Superior temporal gyrus (tissue), 1 donor: ENCODE data around the gene BRD7.

ENCODE experiments used
- DNase-seq: peaks from one replicate; pipeline ENCODE4 v3.0.0-alpha.2; 2016; ENCODE audit errors: extremely low spot score

The BRD7 gene

GRCh38 chr16:50389900-50390299 lies 21.1 kb upstream of the BRD7 start:
- no peak for DNase-seq

DNA sequence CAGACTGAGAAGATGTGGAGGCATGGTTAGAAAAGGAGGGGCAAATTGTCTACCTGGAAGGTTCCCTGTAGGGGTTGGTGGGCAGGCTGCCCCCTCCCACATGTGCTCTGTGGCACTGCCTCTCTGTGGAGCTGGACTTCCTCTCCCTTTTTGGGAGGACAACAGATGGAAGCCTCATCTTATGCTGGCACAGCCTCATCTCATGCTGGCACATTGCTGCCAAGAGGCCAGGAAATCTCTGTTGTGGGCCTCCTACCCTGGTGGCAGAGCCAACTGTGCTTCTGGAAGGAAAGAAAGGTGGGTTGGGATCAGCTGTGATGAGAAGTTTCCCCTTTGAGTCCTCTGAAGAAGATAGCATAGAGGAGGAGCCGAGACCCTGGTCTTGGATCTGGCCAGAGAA lies 19.7 kb upstream of the BRD7 start:
- no peak for DNase-seq

- DNase-seq = no peak
These were observed 18.0 kb upstream of the BRD7 start for GRCh38 chr16:50386774-50387173.

GRCh38 chr16:50386139-50386538 lies 17.4 kb upstream of the BRD7 start:
- DNase-seq = no peak

DNA sequence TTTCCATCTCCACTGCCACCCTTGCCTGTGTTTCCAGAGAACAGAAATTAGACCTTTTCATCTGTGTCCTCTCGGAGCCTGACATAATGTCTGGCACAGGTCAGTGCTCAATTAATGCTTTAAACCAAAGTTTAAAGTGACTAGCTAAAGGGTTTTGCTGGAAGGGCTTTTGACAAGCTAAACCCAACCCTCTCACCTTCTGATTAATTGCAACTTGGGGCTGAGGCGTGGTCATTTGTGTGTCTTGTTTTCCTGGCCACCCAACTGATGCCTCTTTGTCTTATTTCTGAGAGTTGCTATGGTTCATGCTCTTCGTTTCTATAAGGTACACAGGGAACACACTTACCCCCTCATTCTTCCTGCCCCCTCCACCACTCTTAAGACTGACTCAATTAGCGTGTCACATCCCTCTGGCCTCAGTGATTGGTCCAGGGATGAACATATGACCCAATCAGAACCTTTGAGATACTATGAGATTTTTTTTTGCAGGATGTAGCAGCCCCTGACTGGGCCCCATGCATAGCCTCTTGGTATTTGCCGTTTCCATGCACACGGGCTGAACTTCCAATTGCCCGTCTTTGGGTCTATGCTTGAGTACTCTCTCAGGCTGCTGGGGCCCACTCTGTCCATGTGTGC lies 15.8 kb upstream of the BRD7 start:
- DNase-seq = no peak

DNA sequence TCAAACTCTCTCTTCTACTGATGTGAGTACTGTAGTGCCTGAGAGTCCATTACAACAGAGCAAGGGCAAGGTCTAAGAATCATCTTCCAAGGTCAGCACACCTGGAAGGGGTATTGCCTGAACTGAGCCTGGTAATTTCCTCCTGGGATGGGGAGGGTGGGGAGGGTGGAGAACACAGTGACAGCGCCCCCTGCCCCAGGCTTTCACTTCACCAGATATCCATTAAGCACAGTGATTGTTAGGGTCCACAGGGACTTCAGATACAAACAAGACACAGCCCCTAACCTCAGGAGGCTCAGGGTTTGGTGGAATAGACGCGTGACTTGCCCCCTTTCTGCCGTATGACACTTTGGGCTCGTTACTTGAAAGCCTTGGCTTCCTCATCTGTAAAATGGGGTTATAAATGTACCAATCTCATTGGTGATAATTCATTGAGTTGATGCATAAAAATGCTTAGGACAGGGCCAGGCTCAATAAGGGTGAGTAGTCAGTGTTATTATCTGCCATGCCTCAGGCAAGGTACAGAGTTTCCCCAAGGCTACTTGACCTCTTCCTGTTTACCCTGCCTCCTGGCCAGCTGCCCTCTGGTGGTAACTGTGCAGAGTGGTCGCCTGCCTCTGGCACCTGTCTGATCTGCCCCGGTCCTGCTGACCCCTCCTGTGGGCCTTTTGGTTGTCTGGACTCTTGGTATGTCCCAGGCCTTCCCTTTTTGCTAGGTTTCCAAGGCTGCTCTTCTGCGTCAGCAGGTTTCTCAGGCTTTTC lies 13.1 kb upstream of the BRD7 start:
- DNase-seq = no peak

GRCh38 chr16:50378417-50378816 lies 9.6 kb upstream of the BRD7 start:
- no peak for DNase-seq

GRCh38 chr16:50377001-50377400 lies 8.2 kb upstream of the BRD7 start:
- DNase-seq = no peak

DNA sequence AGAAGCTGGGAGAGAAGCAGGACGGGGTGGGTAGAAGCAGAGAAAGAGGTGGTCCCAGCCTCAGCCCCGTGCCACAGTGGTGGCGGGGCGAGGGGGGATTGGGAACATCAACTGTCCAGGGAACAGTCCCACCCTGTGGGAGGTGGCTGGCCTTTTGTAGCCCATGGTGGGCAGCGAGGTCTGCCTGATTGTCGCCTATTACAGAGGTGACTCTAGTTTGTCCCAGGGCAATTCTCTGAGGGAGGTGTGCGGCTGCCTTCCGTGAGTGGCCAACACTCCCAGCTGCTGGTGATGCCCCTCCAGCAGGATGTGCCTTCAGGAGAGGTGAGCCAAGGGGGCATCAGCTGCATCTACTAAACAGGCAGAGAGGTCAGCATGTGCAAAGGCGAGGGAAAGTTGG lies 5.0 kb upstream of the BRD7 start:
- no peak for DNase-seq

GRCh38 chr16:50373345-50373701 lies 4.5 kb upstream of the BRD7 start:
- no peak for DNase-seq

DNA sequence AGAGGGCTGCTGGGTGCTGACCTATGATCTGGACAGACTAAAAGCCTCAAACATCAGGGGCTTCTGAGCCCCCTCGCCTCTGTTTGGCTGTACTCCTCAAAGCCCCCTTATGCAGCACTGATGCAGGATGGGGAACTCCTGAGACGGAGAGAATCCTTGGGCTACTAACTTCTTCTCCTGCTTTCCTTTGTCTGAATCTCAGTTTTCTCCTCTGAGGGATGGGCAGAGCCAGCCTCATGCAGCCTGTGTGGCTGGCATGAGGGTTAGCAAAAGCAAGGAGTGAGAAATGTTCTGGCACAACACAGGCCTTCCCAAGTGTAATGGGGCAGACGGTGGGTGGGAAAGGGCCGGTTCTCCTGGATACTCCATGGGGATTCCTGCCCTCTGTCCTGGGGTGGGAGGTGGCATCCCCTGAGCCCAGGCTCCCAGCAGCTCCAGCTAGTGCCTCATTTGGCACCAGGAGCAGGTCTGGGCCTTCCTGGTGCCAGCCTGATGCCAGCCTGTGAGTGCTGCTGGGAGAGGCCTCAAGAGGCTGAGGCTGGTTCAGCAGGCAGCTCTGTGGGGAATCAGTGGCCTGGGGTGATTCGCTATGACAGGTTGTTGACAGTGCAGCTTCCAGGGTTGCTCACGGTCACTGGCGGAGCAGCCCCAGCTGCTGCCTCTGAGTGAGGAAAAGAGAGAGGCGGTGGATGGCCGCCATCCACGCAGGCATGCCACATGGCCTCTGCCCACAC lies 4.0 kb upstream of the BRD7 start:
- DNase-seq = peak; percentile 32

- DNase-seq = peak; percentile 75
These were observed 3.3 kb upstream of the BRD7 start for GRCh38 chr16:50371936-50372595.

GRCh38 chr16:50371036-50371716 lies 2.4 kb upstream of the BRD7 start:
- DNase-seq = no peak

GRCh38 chr16:50369133-50369804 lies 481 bp upstream of the BRD7 start:
- no peak for DNase-seq

GRCh38 chr16:50367777-50368409 lies 895 bp downstream of the BRD7 start:
- DNase-seq = no peak

- no peak for DNase-seq
These were observed 2.8 kb downstream of the BRD7 start for GRCh38 chr16:50365791-50366575.

DNA sequence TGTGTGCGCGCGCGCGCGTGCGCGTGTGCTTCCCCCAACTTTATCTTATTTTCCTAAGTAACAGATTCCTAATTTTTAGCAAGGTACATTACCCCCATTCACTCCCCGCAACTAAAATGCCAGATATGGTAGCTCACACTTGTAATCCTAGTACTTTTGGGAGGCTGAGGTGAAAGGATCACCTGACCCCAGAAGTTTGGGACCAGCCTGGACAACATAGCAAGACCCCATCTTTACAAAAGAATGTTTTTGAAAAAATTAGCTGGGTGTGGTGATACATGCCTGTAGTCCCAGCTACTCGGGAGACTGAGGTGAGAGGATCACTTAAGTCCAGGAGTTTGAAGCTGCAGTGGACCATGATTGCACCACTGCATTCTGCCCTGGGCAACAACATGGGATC lies 5.1 kb downstream of the BRD7 start:
- DNase-seq = no peak

DNA sequence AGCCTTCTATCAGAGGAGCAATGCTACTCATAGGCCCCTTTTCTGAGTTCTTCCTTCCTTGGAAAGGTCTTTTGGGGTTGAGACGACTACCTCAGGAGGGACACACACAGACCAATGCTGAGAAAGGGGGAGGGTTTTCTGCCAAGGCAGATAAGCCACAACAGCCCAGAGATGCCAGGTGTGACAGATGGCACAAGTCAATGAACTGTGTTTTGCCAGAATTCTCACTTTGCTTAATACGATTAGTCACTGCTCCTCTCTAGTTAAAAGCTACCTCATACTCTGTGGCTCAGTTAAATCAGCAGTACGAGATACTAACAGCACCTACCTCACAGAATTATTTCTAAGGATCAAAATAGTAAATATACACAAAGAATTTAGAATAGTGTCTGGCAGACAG lies 8.0 kb downstream of the BRD7 start:
- DNase-seq = no peak

DNA sequence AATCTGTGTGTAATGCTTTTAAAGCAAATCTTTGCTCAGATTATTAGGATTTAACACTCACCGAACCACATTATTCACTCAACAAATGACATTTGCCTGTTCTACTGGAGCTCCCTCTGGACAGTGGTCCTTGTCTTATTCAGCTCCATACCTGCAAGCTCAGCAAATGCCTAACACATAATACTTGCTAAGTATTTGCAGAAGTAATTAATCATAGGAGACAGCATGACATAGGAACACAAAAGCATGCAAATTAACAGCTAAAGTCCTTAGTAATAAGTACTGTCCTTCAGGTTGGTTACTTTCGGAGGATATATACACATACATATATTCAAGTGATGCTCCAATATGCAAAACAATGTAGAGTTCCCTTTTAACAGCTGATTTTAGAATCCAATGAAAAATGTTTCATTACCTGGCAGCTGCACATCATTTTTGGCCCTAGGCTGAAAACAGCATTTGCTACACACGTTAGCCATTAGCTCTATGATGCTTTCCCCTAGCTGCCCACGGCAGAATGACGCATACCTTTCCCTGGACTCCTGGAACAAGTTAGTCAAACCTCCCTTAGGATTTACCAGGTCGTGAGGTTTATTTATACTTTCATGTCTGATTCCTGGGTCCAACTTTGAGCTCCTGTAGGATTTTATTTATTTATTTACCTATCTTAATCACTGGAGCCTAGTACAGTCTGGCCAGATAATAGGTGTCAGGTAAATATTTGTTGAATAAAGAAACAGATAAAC lies 8.6 kb downstream of the BRD7 start:
- DNase-seq = no peak
